GM21619 (cell line): ENCODE results near the gene NR1D1.
A peak's percentile ranks its signal among the peaks of the same experiment; 100 is the strongest.

Experiments
- ATAC-seq: cut with Tn5 transposase; IDR thresholded peaks from one replicate; pipeline ENCODE4 v1.9.1; 2021; ENCODE audit not compliant: unreplicated experiment

Gene NR1D1

GRCh38 chr17:40063901-40064531 lies 36.4 kb downstream of the NR1D1 start:
- no peak for ATAC-seq

GRCh38 chr17:40063187-40063771 lies 37.1 kb downstream of the NR1D1 start:
- ATAC-seq = peak; percentile 36

- peak; percentile 55 for ATAC-seq
These were observed 37.8 kb downstream of the NR1D1 start, which contains the start of gene THRA for GRCh38 chr17:40062329-40063186. TSS of gene THRA (plus strand) at chr17:40062965. CDS start at chr17:40074489, 11,524 bp downstream.

- no peak for ATAC-seq
These were observed 38.8 kb downstream of the NR1D1 start for GRCh38 chr17:40061609-40062038.

GRCh38 chr17:40060887-40061608 lies 39.3 kb downstream of the NR1D1 start:
- no peak for ATAC-seq

- no peak for ATAC-seq
These were observed 40.5 kb downstream of the NR1D1 start for GRCh38 chr17:40059729-40060475.

- ATAC-seq = no peak
These were observed 41.5 kb downstream of the NR1D1 start for GRCh38 chr17:40058865-40059264.

GRCh38 chr17:40058186-40058784 lies 42.1 kb downstream of the NR1D1 start:
- no peak for ATAC-seq

GRCh38 chr17:40056379-40057015 lies 43.9 kb downstream of the NR1D1 start:
- no peak for ATAC-seq
